HG03469 (cell line): ENCODE data around the gene KCTD21.
"Not testable (repeated sequence)": the region's sequence is repeated elsewhere in the genome, so short reads cannot be mapped to it uniquely, and the experiment has no call there.

Source experiments
- ATAC-seq: cut with Tn5 transposase; IDR thresholded peaks from one replicate; pipeline ENCODE4 v1.9.1; 2021; ENCODE audit warnings: mild to moderate bottlenecking, moderate library complexity, moderate number of reproducible peaks; ENCODE audit not compliant: unreplicated experiment

Gene KCTD21

GRCh38 chr11:78179459-78180071 lies 8.9 kb downstream of the KCTD21 start:
- ATAC-seq, result no peak

- no peak for ATAC-seq
Observed at GRCh38 chr11:78177216-78177615, 11.2 kb downstream of the KCTD21 start.

- no peak for ATAC-seq
Observed at GRCh38 chr11:78176605-78177141, 11.8 kb downstream of the KCTD21 start.

- not testable (repeated sequence) for ATAC-seq
Observed at GRCh38 chr11:78175862-78176261, 12.6 kb downstream of the KCTD21 start.

- no peak for ATAC-seq
Observed at GRCh38 chr11:78171951-78172350, 16.5 kb downstream of the KCTD21 start.

GRCh38 chr11:78170874-78171549 lies 17.4 kb downstream of the KCTD21 start:
- no peak for ATAC-seq

- no peak for ATAC-seq
Observed at GRCh38 chr11:78170413-78170812, 18.0 kb downstream of the KCTD21 start.

GRCh38 chr11:78168539-78169477 lies 19.6 kb downstream of the KCTD21 start:
- no peak for ATAC-seq

GRCh38 chr11:78166855-78167469 lies 21.5 kb downstream of the KCTD21 start:
- ATAC-seq, result no peak

GRCh38 chr11:78164471-78164870 lies 24.0 kb downstream of the KCTD21 start:
- no peak for ATAC-seq

- no peak for ATAC-seq
Observed at GRCh38 chr11:78163828-78164227, 24.6 kb downstream of the KCTD21 start.

GRCh38 chr11:78161962-78162371 lies 26.5 kb downstream of the KCTD21 start:
- ATAC-seq, result no peak

- no peak for ATAC-seq
Observed at GRCh38 chr11:78161346-78161745, 27.1 kb downstream of the KCTD21 start.

GRCh38 chr11:78160557-78160956 lies 27.9 kb downstream of the KCTD21 start:
- ATAC-seq, result no peak

GRCh38 chr11:78158987-78159652 lies 29.3 kb downstream of the KCTD21 start:
- ATAC-seq, result no peak

GRCh38 chr11:78156127-78156844 lies 32.1 kb downstream of the KCTD21 start:
- ATAC-seq, result no peak

GRCh38 chr11:78151804-78152203 lies 36.6 kb downstream of the KCTD21 start:
- ATAC-seq, result no peak

GRCh38 chr11:78150754-78151153 lies 37.7 kb downstream of the KCTD21 start:
- ATAC-seq, result no peak

- no peak for ATAC-seq
Observed at GRCh38 chr11:78150346-78150745, 38.1 kb downstream of the KCTD21 start.

- no peak for ATAC-seq
Observed at GRCh38 chr11:78149646-78150045, 38.8 kb downstream of the KCTD21 start.
